ENCODE results near the gene FLNC.
A peak's percentile ranks its signal among the peaks of the same experiment; 100 is the strongest.

The FLNC gene

DNA sequence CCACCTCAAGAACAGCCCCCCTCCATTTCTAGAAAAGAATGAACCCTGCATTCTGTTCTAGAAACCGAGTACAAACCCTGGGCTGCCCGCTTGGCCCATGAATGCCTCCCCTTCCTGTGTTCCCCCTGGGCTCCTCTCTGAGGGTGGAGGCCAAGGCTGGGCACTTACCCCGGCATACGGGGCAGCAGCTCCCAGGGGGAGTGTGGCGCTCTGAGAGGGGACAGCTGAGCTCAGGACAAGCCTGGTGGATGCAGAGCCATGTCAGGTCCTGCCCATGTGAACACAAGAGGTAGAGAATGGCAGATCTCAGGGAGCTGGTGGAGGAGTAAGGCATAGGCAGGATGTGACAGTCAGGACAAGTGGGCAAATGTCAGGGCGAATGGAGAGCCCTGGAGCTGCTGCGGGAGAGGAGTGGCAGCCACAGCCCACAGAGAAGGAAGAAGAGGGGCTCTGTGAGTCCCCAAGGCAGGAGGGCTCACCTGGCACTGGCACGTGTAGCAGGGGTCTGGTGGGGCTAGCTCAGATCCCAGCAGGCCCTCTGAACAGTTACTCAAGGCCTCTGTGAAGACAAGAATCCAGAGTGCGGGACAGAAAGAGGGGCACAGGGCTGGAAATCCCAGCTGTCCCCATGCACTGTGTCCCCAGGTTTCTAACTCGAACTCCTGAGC is 51.4 kb downstream of the FLNC start:
- TF ChIP-seq CTCF (IDR thresholded peaks at IDR 0.05; ENCODE audit: insufficient read depth, missing control alignments), result no peak
- no peak for FAIRE-seq
- no peak for DNase-seq (ENCODE audit: insufficient read length, low spot score)

DNA sequence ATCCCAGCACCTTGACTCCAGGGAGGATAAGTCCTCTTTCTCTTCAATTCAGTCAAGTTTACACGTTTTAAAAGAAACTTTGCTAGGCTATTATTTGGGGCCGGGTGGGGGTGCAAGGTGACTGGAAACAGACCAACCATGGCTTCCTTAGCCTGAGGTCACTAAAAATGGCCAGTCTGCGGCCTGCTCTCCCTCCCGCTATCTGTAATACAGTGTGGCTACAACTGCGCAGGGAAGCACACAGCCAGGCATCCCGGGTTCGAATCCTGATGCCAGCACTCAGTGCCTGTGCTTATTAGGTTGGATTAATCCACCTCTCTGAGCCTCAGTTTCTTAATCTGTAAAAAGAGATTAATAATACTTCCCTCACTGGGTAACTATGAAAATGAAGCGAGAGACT is 51.9 kb downstream of the FLNC start:
- FAIRE-seq (no peak), DNase-seq (ENCODE audit: insufficient read length, low spot score) (no peak)
- no peak for TF ChIP-seq CTCF (IDR thresholded peaks at IDR 0.05; ENCODE audit: insufficient read depth, missing control alignments)

GRCh38 chr7:128883622-128884448 is 53.6 kb downstream of the FLNC start:
- DNase-seq (ENCODE audit: insufficient read length, low spot score), result peak; percentile 97
- FAIRE-seq, result no peak
- TF ChIP-seq CTCF (IDR thresholded peaks at IDR 0.05; ENCODE audit: insufficient read depth, missing control alignments), result peak; percentile 88

GRCh38 chr7:128884561-128885369 is 54.6 kb downstream of the FLNC start:
- no peak for TF ChIP-seq CTCF (IDR thresholded peaks at IDR 0.05; ENCODE audit: insufficient read depth, missing control alignments)
- no peak for FAIRE-seq
- DNase-seq (ENCODE audit: insufficient read length, low spot score), result no peak

DNA sequence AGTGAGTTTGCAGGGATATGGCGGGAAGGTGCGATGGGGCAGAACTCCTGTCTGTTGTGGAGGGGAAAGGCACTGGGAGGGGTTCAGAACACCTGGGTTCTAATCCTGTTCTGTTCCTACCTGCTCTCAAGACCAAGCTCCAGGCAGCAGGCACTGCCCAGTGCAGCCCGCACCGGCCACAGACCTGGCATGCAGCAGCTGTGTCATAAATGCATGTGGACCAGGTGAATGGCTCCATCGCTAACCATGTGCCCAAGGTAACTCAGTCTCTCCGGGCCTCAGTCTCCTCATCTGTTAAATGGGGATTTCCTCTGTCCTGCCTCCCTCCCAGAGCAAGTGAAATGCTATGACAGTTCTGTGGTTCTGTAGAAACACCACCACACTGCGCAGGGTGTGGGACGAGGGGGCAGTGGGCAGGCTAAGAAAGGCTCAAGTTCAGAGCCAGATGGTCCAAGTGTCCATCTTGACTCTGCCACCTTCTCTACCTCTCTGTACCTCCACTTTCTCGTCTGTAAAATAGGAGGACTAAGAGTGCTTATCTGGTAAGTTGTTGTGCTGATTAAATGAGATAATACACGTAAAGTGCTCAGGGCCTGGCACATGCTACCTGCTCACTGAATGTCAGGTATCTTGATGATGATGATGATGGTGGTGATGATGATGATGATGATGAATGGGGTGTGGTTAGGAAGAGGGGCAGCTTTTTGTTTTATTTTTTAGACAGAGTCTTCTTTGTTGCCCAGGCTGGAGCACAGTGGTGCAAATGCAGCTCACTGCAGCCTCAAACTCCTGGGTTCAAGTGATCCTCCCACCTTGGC is 55.4 kb downstream of the FLNC start:
- DNase-seq (ENCODE audit: insufficient read length, low spot score) (no peak), FAIRE-seq (no peak)
- no peak for TF ChIP-seq CTCF (IDR thresholded peaks at IDR 0.05; ENCODE audit: insufficient read depth, missing control alignments)

DNA sequence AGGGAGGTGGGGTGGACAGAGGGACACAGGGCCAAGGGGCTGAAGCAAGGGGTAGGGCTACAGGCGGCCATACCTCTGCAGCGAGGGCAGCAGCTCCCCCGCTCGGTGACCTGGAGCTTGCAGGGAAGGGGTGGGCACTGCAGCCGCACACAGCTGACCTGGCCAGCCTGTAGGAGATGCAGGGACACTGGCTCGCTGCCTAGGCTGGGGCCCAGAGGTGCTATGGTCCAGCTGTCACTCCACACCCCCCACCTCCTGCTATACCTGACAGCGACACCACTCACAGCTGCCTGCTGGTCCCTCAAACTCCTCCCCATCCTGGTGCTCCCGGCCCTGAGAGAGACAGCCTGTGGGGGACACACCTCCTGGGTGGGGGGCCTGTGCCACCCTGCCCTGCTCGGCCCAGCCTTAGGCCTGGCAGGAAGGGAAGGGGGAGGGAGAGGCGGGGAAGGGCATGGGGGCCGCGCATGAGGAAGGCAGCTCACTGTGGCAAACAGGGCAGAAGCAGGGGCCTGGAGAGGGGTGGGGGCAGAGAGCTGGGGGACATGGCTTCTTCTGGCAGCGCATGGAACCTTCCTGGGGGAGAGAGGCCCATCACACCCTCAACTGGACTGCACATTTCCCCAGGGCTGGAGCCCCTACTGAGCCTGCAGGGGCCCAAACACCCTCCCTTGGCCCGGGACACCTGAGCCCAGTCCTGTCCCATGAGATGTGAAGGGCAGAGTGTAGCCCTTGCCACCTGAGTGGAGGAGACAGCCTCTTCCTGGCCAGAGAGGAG is 56.4 kb downstream of the FLNC start:
- FAIRE-seq, result no peak
- TF ChIP-seq CTCF (IDR thresholded peaks at IDR 0.05; ENCODE audit: insufficient read depth, missing control alignments), result no peak

More for the DNA sequence above, 56.4 kb downstream of the FLNC start:
- no peak for DNase-seq (ENCODE audit: insufficient read length, low spot score)

Data from D721Med (cell line).